Pons (tissue), 1 donor: ENCODE data around the gene SCGB1C1.
A peak's percentile ranks its signal among the peaks of the same experiment; 100 is the strongest.

ENCODE experiments used
- DNase-seq: peaks from one replicate; pipeline ENCODE4 v3.0.0-alpha.2; 2016; ENCODE audit warnings: low spot score

The SCGB1C1 gene

GRCh38 chr11:205221-206001 lies 12.5 kb downstream of the SCGB1C1 start:
- DNase-seq: no peak

GRCh38 chr11:206002-206384 lies 13.1 kb downstream of the SCGB1C1 start:
- DNase-seq: no peak

GRCh38 chr11:206526-207207 lies 13.8 kb downstream of the SCGB1C1 start:
- no peak for DNase-seq

GRCh38 chr11:207208-207862 lies 14.5 kb downstream of the SCGB1C1 start, which contains the start of the genes BET1L and RIC8A:
Gene BET1L, minus strand, starts transcription at chr11:207399. Its CDS starts 78 bp downstream, at chr11:207321.
Gene RIC8A, plus strand, starts transcription at chr11:207708. Its CDS starts 1,147 bp downstream, at chr11:208855.
- peak; percentile 98 for DNase-seq

GRCh38 chr11:207863-208180 lies 14.9 kb downstream of the SCGB1C1 start:
- peak; percentile 52 for DNase-seq

GRCh38 chr11:208181-208916 lies 15.5 kb downstream of the SCGB1C1 start:
- peak; percentile 56 for DNase-seq

- DNase-seq: no peak
Measured at GRCh38 chr11:208917-209260, 16.0 kb downstream of the SCGB1C1 start.

GRCh38 chr11:209275-210121 lies 16.6 kb downstream of the SCGB1C1 start:
- DNase-seq: no peak

- no peak for DNase-seq
Measured at GRCh38 chr11:210122-210802, 17.4 kb downstream of the SCGB1C1 start.

- no peak for DNase-seq
Measured at GRCh38 chr11:210803-211180, 17.9 kb downstream of the SCGB1C1 start.

- DNase-seq: no peak
Measured at GRCh38 chr11:211295-211694, 18.4 kb downstream of the SCGB1C1 start.

GRCh38 chr11:211741-212140 lies 18.9 kb downstream of the SCGB1C1 start:
- DNase-seq: no peak

- DNase-seq: no peak
Measured at GRCh38 chr11:212150-213100, 19.5 kb downstream of the SCGB1C1 start.

- DNase-seq: no peak
Measured at GRCh38 chr11:213111-213510, 20.2 kb downstream of the SCGB1C1 start.

GRCh38 chr11:214083-214482 lies 21.2 kb downstream of the SCGB1C1 start:
- DNase-seq: no peak

- no peak for DNase-seq
Measured at GRCh38 chr11:215581-216037, 22.7 kb downstream of the SCGB1C1 start.

- DNase-seq: no peak
Measured at GRCh38 chr11:216081-216974, 23.4 kb downstream of the SCGB1C1 start.

- no peak for DNase-seq
Measured at GRCh38 chr11:217704-218103, 24.8 kb downstream of the SCGB1C1 start.
